Activated CD4-positive, alpha-beta T cell treated with anti-CD3 and anti-CD28 coated beads for 36 hours (primary cell): Measurements from ENCODE around the gene POU2AF2. TPM values are rescaled to one million over a fixed set of nuclear protein-coding genes. Genes with fewer than 3 reads are reported as not detected.
"Not testable (repeated sequence)": the region's sequence is repeated elsewhere in the genome, so short reads cannot be mapped to it uniquely, and the experiment has no call there.

Experiments
- ATAC-seq: fragments of 200-7000 bp; cut with Tn5 transposase; one replicate; pipeline ENCODE4 v1.10.0; 2021; ENCODE audit warnings: mild to moderate bottlenecking, moderate library complexity
- CTCF ChIA-PET: fragments of 350-600 bp; sonication (Branson Sonifier 250); formaldehyde crosslinking; loops from one replicate; lab custom pipeline; 2021; ENCODE audit warnings: antibody characterized with exemption; lab: Charles Lee
- POLR2A ChIA-PET: fragments of 350-600 bp; sonication (Branson Sonifier 250); formaldehyde crosslinking; loops from one replicate; lab custom pipeline; 2021; ENCODE audit warnings: antibody characterized with exemption, inconsistent platforms; lab: Charles Lee
- DNase-seq: peaks from one replicate; pipeline ENCODE4 v3.0.0-alpha.2; 2020
- H3K27ac Mint-ChIP-seq: one replicate; pipeline ENCODE4 v1.8.0; 2021; ENCODE audit warnings: mixed read lengths
- H3K27me3 Mint-ChIP-seq: one replicate; pipeline ENCODE4 v1.8.0; 2021; ENCODE audit warnings: mixed read lengths
- H3K36me3 Mint-ChIP-seq: one replicate; pipeline ENCODE4 v1.8.0; 2021; ENCODE audit warnings: low read depth, mixed read lengths
- H3K4me1 Mint-ChIP-seq: one replicate; pipeline ENCODE4 v1.8.0; 2021; ENCODE audit warnings: mixed read lengths
- H3K4me3 Mint-ChIP-seq: one replicate; pipeline ENCODE4 v1.8.0; 2021; ENCODE audit warnings: mild to moderate bottlenecking, moderate library complexity, mixed read lengths
- H3K9me3 Mint-ChIP-seq: one replicate; pipeline ENCODE4 v1.8.0; 2021; ENCODE audit warnings: low read depth, mixed read lengths
- intact Hi-C, 2 experiments: fragments of 100-400 bp; cut with DNase I in 1 of 2; cut with micrococcal nuclease in 1 of 2; formaldehyde crosslinking; loops; one replicate each; pipeline versions ENCODE4 v1.14.2 to v1.15.1; 2022 to 2024; cut with DNase I, micrococcal nuclease
- total RNA-seq, 2 experiments: library from RNA; stranded (reverse); gene quantifications; one replicate each; pipeline ENCODE4 v1.2.3, GENCODE V29; 2021

The POU2AF2 gene
- total RNA-seq, 2 experiments from 2014 or later = 0.14 TPM; not detected in 1

GRCh38 chr11:111222821-111223455 lies 22.6 kb upstream of the POU2AF2 start:
- CTCF ChIA-PET = interaction anchor here (1.0 to 1.1 kb wide), 2 partner anchors 224 to 511 kb away, joined by 3 read pairs; partner anchors contain the start of gene ARHGAP20
- POLR2A ChIA-PET, intact Hi-C loops, ATAC-seq, H3K36me3 Mint-ChIP-seq, H3K9me3 Mint-ChIP-seq, H3K4me1 Mint-ChIP-seq: not testable (repeated sequence)
- peak; percentile 44 for DNase-seq
- peak overlapping the region; percentile 32 for H3K27ac Mint-ChIP-seq
- H3K27me3 Mint-ChIP-seq = peaks cover 19% of the 10 kb centered on the region
- peak overlapping the region; percentile 62 for H3K4me3 Mint-ChIP-seq

- ChIA-PET POLR2A (no interaction called here), CTCF (interaction anchor here (0.6 to 0.7 kb wide), 2 partner anchors 20 to 420 kb away, joined by 3 read pairs; no protein-coding TSS in a partner anchor)
- no peak overlapping the region for H3K4me3 Mint-ChIP-seq
- H3K27me3 Mint-ChIP-seq = peaks cover 14% of the 10 kb centered on the region
- peaks cover 19% of the 10 kb centered on the region for H3K4me1 Mint-ChIP-seq
- no peaks in the 10 kb centered on the region for H3K9me3 Mint-ChIP-seq
- no peaks in the 10 kb centered on the region for H3K36me3 Mint-ChIP-seq
- no peak overlapping the region for H3K27ac Mint-ChIP-seq
- no peak for DNase-seq
- intact Hi-C loops = no loop called here
- no peak for ATAC-seq
Observed at GRCh38 chr11:111225881-111226280, 19.6 kb upstream of the POU2AF2 start.

GRCh38 chr11:111229604-111230003 lies 15.9 kb upstream of the POU2AF2 start:
- POLR2A ChIA-PET = interaction anchor here (0.7 kb wide), 1 partner anchor 321 kb away, joined by 3 read pairs; no protein-coding TSS in a partner anchor
- Mint-ChIP-seq H3K27ac (no peak overlapping the region), H3K27me3 (peaks cover 17% of the 10 kb centered on the region), H3K4me1 (peaks cover 9% of the 10 kb centered on the region), H3K4me3 (no peak overlapping the region), H3K9me3 (no peaks in the 10 kb centered on the region), H3K36me3 (no peaks in the 10 kb centered on the region)
- intact Hi-C loops = loop anchor here (1.0 to 5.0 kb wide), 5 partner anchors 517 to 1027 kb away; partner anchors contain the start of gene ARHGAP20 (in 1 of the 2)
- DNase-seq (peak; percentile 26), ATAC-seq (peak; percentile 31)
- CTCF ChIA-PET = interaction anchor here (0.6 to 2.8 kb wide), 12 partner anchors 9 to 782 kb away, joined by 3 to 18 read pairs (median 4); no protein-coding TSS in a partner anchor

GRCh38 chr11:111230122-111230465 lies 15.4 kb upstream of the POU2AF2 start:
- peak; percentile 73 for ATAC-seq
- POLR2A ChIA-PET = no interaction called here
- Mint-ChIP-seq H3K27me3 (peaks cover 17% of the 10 kb centered on the region), H3K4me1 (peaks cover 9% of the 10 kb centered on the region), H3K9me3 (no peaks in the 10 kb centered on the region), H3K27ac (no peak overlapping the region), H3K36me3 (no peaks in the 10 kb centered on the region), H3K4me3 (no peak overlapping the region)
- DNase-seq = peak; percentile 10
- CTCF ChIA-PET = interaction anchor here (0.6 to 2.8 kb wide), 14 partner anchors 9 to 783 kb away, joined by 3 to 18 read pairs (median 4); partner anchors contain the start of gene POU2AF2
- intact Hi-C loops = loop anchor here (1.0 to 5.0 kb wide), 5 partner anchors 518 to 1028 kb away; partner anchors contain the start of gene ARHGAP20 (in 1 of the 2)

GRCh38 chr11:111231836-111232235 lies 13.7 kb upstream of the POU2AF2 start:
- Mint-ChIP-seq H3K27me3 (peaks cover 17% of the 10 kb centered on the region), H3K9me3 (no peaks in the 10 kb centered on the region), H3K4me1 (peaks cover 9% of the 10 kb centered on the region), H3K4me3 (no peak overlapping the region), H3K27ac (no peak overlapping the region), H3K36me3 (no peaks in the 10 kb centered on the region)
- ChIA-PET CTCF (interaction anchor here (0.5 to 2.8 kb wide), 3 partner anchors 31 to 215 kb away, joined by 3 to 11 read pairs (median 4); no protein-coding TSS in a partner anchor), POLR2A (no interaction called here)
- ATAC-seq (no peak), DNase-seq (no peak)
- intact Hi-C loops = loop anchor here (5.0 kb wide), 2 partner anchors 785 to 1030 kb away; no protein-coding TSS in a partner anchor

GRCh38 chr11:111236383-111236782 lies 9.1 kb upstream of the POU2AF2 start:
- ChIA-PET POLR2A (no interaction called here), CTCF (no interaction called here)
- ATAC-seq = no peak
- Mint-ChIP-seq H3K36me3 (no peaks in the 10 kb centered on the region), H3K9me3 (no peaks in the 10 kb centered on the region), H3K27me3 (peaks cover 16% of the 10 kb centered on the region), H3K4me3 (no peak overlapping the region), H3K27ac (no peak overlapping the region), H3K4me1 (no peaks in the 10 kb centered on the region)
- no peak for DNase-seq
- intact Hi-C loops = no loop called here

- no peaks in the 10 kb centered on the region for H3K36me3 Mint-ChIP-seq
- no peak for ATAC-seq
- intact Hi-C loops = no loop called here
- H3K27ac Mint-ChIP-seq = no peak overlapping the region
- no peak for DNase-seq
- CTCF ChIA-PET = interaction anchor here (0.5 kb wide), 1 partner anchor 21 kb away, joined by 3 read pairs; no protein-coding TSS in a partner anchor
- POLR2A ChIA-PET = no interaction called here
- H3K9me3 Mint-ChIP-seq = no peaks in the 10 kb centered on the region
- no peak overlapping the region for H3K4me3 Mint-ChIP-seq
- no peaks in the 10 kb centered on the region for H3K4me1 Mint-ChIP-seq
- H3K27me3 Mint-ChIP-seq = peaks cover 19% of the 10 kb centered on the region
Observed at GRCh38 chr11:111237926-111238325, 7.6 kb upstream of the POU2AF2 start.

- Mint-ChIP-seq H3K4me1 (no peaks in the 10 kb centered on the region), H3K9me3 (no peaks in the 10 kb centered on the region), H3K27ac (no peak overlapping the region), H3K36me3 (no peaks in the 10 kb centered on the region), H3K27me3 (peaks cover 27% of the 10 kb centered on the region), H3K4me3 (no peak overlapping the region)
- CTCF ChIA-PET = interaction anchor here (0.8 kb wide), 1 partner anchor 87 kb away, joined by 3 read pairs; no protein-coding TSS in a partner anchor
- no peak for DNase-seq
- intact Hi-C loops = no loop called here
- no peak for ATAC-seq
- POLR2A ChIA-PET = no interaction called here
Observed at GRCh38 chr11:111246956-111247355, 1.4 kb downstream of the POU2AF2 start.

GRCh38 chr11:111250936-111251335 lies 5.4 kb downstream of the POU2AF2 start:
- no peak overlapping the region for H3K27ac Mint-ChIP-seq

GRCh38 chr11:111253131-111253530 lies 7.6 kb downstream of the POU2AF2 start:
- no peaks in the 10 kb centered on the region for H3K36me3 Mint-ChIP-seq
- ATAC-seq = no peak
- H3K4me1 Mint-ChIP-seq = no peaks in the 10 kb centered on the region
- CTCF ChIA-PET = interaction anchor here (1.3 kb wide), 1 partner anchor 19 kb away, joined by 4 read pairs; no protein-coding TSS in a partner anchor
- intact Hi-C loops = no loop called here
- POLR2A ChIA-PET = no interaction called here
- H3K4me3 Mint-ChIP-seq = no peak overlapping the region
- H3K27ac Mint-ChIP-seq = no peak overlapping the region
- DNase-seq = no peak
- no peaks in the 10 kb centered on the region for H3K9me3 Mint-ChIP-seq
- H3K27me3 Mint-ChIP-seq = peaks cover 14% of the 10 kb centered on the region

More at GRCh38 chr11:111250936-111251335, 5.4 kb downstream of the POU2AF2 start:
- intact Hi-C loops = no loop called here
- H3K9me3 Mint-ChIP-seq = no peaks in the 10 kb centered on the region
- H3K36me3 Mint-ChIP-seq = no peaks in the 10 kb centered on the region
- ChIA-PET POLR2A (no interaction called here), CTCF (no interaction called here)
- no peak for ATAC-seq
- no peak for DNase-seq
- H3K4me3 Mint-ChIP-seq = no peak overlapping the region
- peaks cover 19% of the 10 kb centered on the region for H3K27me3 Mint-ChIP-seq
- no peaks in the 10 kb centered on the region for H3K4me1 Mint-ChIP-seq

- Mint-ChIP-seq H3K27ac (no peak overlapping the region), H3K4me1 (no peaks in the 10 kb centered on the region), H3K27me3 (peaks cover 12% of the 10 kb centered on the region), H3K36me3 (no peaks in the 10 kb centered on the region), H3K9me3 (no peaks in the 10 kb centered on the region), H3K4me3 (no peak overlapping the region)
- ChIA-PET CTCF (interaction anchor here (0.7 to 1.3 kb wide), 3 partner anchors 19 to 159 kb away, joined by 3 to 4 read pairs (median 3); no protein-coding TSS in a partner anchor), POLR2A (no interaction called here)
- no peak for DNase-seq
- no peak for ATAC-seq
- intact Hi-C loops = no loop called here
Observed at GRCh38 chr11:111253630-111254029, 8.1 kb downstream of the POU2AF2 start.
